ENCODE results near the gene KL.

The KL gene

DNA sequence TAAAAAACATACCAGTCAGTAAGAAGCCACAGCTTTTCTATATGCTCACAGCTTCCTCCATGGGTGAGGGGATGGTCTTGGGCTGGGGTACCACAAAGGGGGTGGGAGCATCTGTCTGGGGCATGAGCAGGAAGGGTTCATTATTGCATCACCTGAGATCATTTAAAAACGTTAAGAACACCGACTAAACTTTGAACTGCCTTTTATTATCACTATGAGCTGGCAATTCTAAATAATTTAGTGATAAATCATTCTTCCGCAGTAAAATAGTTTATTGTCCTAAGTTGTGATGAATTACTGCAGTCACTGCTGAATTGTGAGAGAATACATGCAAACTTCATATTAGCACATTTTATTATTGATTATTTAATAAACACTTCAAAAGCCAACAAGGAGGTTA, 71.6 kb downstream of the KL start:
- DNase-seq: no peak

DNA sequence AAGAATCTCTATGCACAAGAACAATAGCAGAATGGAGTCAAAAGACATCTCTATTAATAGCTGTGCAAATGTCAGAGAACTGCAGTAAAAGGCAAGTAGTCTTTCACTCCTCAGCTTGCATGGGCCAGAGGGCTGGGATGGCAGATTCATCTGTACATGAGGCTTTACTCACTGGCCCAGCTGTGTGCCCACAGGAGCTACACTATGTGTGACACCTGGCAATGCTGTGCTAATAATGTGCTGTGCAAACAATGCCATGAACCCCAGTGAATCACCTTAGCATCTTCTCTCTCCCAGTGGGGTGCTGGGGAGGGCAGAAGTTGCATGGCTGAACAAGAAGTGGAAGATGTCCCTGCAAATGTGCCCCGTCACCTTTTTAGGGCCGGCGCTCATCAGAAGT, 73.1 kb downstream of the KL start:
- no peak for DNase-seq

DNA sequence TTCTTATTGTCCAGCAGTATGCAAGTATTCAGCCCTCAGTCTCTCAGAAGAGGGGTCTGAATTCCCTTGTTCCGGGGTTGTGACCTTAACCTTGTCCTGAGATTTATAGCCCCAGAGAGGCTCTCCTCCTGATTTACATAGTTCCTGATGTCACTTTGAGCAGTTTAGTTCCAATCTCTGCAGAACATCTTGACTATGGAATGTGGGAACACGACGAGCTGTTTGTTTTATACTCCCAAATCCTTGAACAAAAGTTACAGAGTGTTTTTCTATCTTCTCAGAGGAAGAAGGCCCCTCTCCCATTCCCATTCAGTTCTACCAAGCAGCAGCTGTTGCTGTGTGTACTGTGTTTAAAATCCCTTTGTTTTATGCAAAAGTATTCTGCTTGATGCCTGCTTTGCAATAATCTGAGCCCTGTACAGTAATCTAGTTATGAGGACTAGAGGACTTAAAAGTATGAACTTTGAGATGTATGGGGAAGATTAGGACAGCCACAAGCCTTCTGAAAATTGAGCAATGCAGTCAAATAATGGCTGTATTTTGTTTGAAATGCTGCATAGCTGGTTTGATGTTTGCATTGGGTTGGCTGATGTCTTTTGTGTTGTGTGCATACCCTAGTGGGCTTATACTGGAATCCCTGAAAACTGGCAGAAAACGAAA, 74.7 kb downstream of the KL start:
- no peak for DNase-seq

DNA sequence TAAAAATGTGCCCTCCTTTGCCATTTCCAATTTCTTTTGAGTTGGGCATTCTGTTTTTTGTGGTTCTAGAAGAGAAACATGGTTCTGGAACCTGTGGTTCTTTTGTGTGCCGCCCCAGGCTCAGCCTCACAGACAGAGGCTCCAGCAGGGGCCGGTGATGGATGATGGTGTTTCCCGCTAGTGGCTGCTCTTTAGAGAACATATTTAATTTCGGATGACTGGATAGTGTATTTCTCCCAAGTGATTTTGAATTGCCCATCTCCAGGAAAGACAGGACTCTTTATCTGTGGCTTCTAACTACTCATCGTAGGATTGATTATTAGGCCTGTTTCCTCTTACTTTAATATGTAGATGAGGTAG, 75.2 kb downstream of the KL start:
- no peak for DNase-seq

DNA sequence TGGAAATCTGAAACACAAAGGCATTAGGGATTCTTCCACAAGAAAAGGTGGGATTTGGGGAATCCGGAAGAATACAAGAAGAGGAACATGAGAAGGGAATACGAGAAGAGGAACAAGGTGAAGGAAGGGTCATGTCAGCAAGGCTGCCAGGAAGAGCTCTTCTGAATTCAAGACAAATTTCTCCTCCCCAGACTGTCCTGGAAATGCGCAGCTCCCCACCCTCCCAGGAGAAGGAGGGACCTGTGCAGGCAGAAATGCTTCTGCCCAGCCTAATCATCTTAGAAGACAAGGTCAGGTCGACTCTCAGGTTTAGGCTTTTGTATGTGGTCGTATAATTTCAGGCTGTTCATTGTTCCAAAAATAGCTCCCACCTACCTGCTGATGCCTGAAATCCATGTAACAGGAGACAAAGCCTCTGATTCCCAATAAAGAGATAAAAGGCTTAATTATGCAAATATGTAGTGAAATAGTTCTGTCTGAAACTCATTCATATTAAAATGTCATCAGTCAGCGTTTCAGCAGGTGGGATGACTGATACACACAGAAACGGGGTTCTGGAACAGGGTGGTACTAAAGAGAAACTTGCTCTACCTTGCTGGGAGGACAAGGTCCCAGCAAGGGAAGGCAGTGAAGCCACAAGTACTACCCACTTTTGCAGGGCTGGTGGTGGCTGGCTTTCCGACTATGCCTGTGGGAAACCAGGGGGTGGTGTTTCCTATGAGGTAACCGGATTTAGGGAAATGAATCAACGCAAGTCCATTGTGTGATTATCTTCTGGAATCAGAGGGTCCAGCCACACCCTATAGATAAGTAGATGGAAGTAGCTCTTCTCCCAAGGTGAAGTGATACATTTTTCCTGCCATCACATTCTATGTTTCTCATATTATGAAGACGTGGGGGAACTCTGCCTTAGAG, 76.1 kb downstream of the KL start:
- DNase-seq: no peak

DNA sequence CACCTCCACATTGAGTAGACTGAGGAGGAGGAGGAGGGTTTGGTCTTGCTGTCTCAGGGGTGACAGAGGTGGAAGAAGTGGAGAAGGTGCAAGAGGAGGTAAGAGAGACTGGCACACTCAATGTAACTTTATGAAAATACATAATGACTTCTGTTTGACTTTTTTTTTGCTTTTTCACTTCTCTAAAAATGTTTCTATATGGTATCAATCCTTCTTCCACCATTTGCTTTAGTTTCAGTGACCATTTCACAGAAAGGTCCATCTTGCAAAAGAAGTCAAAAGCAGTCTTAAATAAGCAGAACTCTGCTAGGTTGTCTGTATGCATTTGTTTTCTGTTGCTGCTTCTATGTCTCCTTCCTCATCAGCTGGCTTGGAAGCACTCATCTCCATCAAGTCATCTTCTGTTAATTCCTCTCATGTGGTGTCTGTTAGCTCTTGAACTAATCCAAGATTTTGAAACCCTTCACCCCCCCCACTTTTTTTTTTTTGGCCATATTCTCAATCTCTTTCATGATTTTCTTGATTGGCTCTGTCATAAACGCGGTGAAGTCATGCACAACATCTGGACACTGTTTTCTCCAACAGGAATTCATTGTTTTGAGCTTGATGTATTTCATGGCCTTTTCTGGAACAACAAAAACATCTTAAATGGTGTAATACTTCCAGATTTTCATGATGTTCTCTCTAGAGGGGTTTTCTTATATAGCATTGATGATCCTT, 80.8 kb downstream of the KL start:
- no peak for DNase-seq

DNA sequence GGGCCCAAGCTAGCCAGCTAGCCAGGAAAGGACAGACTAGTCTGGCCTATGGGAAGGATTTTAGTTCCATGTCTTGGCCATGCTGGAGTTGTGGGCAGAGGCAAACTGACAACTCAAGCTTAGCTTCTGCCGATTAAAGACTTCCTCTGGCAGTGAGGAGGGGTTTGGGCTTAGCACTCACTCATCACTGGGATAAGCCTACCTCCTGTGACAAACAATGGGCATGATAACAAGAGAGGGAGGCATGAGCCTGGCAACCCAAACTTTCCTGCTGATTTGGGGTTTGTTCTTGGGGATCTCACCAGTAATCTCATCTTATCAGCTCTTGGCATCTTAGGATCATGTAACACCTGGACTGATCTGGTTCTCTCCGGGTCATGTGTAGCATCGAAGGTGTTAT, 83.6 kb downstream of the KL start:
- no peak for DNase-seq

DNA sequence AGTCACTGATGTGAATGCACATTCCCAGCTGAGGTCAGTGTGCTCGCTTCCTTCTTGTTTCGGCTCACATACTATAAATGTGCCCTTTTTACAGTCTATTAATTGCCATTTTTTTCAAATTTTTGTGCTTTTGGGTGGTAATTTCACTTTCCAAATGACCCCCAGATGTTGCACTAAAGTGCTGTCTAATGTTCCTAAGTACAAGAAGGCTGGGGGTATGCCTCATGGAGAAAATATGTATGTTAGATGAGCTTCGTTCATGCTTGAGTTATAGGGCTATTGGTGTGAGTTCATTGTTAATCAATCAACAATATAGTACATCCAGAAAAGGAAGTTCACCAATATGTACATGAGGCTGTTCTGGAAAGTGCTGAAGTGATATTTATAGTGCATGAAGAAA, 84.7 kb downstream of the KL start:
- DNase-seq: no peak

DNA sequence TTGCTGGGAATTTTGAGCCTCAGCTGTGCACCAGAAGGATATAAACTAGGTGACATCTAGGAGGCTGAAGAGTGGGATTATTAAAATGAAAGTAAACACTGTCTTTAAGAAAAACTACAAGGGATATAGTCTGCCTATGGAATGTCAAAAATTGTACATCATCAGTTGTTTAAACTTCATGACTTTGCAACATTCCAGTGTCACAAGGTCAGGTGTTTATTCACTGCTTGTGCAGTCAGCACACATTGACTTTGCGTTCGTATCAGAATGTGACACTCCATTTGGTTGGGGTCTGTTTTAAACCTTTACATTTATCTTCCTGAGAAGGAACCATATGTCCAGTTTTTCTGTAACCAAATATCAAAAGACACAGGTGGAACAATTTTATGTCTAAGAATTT, 85.6 kb downstream of the KL start:
- no peak for DNase-seq

DNA sequence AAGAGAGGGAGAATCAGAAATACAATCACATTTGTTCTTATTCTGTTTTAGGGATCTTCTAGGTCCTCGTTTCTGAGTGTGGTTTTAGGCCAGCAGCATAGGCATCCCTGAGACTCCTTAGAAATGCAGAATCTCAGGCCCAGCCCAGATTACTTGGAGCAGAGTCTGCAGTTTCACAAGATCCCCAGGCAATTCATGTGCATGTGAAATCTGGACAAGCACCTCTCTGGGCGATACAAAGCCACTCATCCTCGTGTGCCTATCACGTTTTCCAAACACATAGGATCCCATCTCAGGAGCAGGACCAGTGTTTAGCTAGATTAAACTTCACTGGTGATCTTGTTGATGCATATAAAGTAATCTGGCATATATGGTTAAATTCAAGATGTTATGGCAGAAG, 87.2 kb downstream of the KL start:
- no peak for DNase-seq

DNA sequence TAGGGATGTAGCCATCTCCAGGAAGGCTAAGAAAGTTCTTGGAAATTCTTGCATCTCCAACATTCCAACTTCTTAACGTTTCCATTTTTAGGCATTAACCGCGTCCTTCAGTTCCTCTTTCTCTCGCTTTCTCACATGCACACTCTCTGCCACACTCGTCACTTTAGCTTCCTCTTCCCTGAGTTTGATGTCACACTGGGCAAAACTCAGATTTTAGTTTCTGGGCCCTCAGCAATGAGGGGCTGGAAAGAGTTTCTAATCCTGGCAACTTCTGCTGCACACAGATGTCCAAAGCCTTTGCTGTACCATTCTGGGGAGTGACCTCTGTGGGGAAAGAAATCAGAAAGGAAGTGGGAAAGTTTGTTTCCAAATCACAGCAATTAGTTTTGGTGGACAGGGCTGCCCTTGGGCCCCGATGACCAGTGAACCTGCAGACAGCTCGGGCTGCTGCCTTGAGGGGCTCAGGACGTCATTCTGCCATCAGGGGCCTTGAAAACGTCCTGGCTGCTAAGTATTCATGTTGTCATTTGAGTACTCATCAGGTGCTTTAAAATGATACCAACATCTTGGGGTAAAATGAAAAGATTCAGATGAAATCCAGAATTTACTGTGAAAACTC, 89.3 kb downstream of the KL start:
- DNase-seq: no peak

DNA sequence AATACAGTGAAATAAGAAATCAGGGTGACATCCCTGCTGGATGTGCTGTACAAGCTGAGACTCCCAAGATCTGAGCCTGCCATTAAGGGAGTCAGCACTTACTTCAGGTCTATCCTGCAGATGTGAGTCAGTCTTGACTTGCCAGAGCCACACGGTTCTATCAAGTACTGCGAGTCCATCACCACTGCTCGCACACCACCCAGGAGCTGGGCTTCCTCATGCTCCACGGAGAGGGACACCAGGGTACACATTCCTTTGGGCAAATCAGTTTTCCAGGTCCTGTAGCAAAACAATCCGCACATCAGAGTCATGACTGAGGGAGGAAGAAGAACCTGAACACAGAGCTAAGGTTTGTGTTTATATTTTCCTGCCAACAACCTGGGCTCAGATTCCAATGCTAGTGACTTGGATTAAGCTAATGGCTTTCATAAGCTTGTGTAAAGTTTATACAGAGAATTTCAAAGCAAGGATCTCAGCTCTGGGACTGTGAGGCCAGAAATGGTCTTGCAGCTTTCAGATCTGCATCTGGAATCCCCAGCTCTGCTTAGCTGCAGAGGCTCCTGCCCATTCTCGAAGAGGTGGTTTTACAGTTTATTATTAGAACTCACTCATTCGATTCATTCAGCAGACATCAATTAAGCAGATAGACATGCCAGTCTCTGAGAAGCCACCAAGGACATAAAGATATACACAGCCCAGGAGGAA, 90.6 kb downstream of the KL start:
- no peak for DNase-seq

DNA sequence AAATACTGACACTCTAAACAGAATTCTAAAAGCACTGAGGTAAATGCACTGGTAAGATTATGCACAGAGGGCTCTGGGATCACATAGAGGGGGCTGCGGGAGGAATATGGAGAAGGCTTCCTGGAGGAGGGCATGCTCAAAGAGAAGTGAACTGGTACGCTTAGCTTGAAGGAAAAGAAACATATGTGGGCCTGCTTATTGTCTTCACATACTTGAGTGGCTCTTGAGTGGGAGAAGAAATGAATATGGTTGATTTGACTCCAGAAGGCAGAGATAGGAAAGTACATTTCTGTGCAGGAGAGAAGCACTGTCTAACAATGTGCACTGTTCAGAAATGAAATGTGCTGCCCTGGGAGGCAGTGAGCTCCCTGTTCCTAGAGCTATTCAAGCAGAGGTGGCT, 91.1 kb downstream of the KL start:
- no peak for DNase-seq

DNA sequence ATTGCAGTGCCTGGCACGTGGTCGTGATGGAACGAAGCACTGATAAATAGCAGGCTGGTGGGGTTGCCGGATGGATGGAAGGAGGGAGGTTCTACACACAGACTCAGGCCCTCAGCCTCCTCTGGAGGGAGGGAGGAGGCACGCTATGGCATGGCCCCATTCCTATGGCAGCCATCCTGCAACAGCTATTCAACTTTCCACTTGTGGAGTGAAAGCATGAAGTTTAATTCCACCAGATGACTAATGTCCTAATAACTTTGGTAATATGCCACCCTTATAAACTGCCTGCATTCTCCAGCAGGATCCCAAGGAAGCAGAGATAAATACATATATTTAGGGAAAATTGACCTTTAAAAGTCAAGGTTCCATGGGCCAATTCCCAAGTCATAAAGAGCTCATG, 92.4 kb downstream of the KL start:
- DNase-seq: no peak

DNA sequence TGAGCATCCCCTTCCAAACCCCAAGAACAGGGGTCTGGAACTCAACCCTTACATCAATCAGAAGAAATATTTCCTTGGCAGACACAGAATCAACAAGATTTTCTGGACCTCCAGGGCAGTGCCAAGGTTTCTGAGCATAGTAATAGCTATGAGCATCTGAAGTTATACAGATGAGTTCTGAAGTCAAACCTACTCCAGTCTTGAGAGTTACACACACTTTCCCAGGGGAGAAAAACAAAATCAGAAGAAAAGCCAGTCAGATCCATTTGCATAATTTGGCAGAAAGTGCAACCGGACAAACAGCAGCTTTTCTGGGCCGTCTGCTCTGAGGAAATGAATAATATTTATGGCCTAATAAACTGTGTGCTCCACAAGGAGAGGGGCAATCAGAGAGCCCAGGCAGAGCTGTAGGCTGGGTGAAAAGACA, 93.1 kb downstream of the KL start:
- DNase-seq: no peak

DNA sequence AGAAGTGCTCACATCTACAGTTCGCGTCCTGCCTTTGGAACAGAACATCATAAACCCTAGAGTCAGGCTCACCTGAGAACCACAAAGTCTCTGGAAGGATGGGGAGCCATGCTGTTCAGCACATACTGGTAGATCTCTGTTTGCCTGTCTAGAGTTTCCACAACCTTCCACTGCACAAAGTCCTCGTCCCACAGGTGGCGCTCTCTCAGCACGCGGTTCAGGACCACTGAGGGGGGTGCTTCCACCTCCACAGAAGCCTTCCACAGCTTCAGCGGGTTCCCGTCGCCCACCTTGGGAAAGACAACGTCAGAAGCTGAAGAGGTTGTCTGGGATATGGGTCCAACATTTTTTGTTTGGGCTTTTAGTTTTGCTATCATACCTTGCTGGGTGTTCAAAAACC, 93.6 kb downstream of the KL start:
- DNase-seq: no peak

DNA sequence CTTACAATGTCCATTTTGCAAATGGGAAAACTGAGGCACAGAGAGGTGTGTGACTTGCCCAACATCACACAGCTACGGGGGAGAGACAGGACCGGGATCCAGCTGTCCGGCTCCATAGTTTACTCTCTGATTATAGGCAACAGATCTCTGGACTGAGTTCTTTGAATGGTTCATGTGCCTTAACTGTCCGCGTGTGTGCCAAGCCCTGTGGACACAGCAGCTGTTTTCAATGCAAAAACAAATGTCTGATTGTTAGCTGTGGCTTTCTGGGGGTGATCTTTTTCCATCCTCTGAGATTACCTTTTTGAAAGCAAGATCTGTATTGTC, 94.1 kb downstream of the KL start:
- no peak for DNase-seq

DNA sequence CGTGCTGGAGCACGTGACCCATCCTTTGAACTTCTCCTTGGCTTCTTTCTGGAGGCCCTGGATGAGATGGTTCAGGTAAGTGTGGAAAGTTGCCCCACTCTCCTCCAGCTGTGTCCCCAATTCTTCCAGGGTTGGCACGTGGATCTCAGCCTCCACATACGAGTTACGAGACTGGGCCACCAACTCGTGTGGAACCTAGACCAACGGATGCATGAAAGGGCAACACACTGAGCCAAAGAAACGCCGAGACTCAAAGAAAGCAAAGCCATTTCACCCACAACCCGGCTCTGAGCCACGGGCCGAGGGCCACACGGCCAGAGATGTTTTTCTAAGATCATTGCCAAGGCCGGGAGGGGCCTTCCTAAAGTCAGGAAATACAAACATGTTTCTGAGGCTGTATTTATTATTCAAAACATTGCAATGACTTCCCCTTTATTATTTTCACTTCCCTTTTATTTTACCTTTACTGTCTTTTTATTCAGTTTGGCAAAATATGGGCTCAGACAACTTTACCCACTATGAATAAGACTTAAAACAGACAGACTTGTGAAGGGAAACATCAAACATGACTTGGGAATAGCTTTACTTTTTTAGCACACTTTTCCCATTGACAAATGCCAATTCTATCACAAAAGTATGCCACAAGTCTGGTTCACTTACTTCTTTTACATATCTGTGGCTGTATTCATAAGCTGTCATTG, 94.6 kb downstream of the KL start:
- no peak for DNase-seq

DNA sequence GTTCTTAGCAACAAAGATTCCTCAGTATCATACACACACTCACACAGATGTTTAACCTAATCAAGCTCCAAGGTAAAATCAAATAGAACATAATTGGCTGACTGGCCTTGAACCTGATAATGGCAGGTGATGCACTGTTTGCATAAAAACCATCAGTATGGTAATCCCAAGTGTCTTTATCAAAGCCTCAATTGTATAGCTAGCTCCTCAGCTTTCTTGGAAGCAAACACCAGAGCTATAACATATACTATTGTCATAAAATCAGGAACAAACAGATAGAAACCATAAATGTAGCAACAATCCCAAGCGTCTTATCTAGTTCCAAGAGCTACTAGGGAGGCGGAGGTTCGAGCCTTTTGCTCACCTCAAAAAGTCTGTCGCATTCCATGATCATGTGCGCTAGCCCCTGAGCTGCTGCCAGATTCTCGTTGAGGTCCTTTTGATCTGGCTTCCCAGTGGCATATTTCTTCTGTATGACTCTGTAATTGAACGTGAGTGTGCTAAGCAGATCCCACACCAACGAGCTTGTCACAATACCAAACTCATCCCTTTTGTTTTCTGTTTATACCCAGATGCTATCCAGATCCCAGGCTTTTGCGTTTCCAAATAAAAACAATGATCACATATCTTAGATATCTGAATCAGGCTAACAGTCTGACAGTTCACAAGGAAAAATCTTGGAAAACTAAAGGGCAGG, 95.3 kb downstream of the KL start:
- DNase-seq: no peak

DNA sequence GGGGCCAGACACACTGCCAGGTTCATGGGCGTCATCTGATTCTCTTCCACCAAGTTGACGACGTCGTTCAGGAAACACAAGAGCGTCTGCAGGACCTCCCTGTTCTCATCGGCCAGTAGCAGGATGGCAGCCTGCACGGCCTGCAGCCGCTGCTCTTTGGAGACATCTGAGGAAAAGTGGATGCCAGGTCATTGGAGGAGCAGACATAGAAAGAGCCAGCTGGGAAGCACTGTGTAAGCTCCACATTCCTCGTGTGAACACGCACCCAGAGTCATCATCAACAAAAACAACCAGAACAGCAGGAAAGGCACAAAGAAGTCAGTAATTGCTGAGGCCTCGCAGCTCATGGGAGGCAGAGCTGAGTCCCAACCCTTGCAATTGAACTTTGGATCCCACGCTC, 96.5 kb downstream of the KL start:
- DNase-seq: no peak

DNA sequence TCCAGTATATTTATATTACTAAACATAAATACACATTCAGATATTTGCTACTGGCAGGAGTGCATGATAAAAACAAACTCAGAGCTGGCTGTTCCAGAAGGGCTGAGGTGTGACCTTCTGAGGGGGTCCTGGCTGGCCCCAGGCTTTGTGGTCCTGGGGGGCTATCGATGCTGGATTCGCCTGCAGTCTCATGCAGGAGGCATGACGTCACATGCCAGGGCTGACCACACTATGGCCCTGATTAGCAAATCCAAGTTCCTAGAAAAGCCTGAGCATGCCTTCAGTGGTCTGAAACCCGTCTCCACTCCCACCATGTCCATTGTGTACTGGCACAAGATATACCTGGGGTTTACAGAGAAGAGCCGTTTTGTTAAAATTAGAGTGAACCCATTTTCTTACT, 97.9 kb downstream of the KL start:
- no peak for DNase-seq

DNA sequence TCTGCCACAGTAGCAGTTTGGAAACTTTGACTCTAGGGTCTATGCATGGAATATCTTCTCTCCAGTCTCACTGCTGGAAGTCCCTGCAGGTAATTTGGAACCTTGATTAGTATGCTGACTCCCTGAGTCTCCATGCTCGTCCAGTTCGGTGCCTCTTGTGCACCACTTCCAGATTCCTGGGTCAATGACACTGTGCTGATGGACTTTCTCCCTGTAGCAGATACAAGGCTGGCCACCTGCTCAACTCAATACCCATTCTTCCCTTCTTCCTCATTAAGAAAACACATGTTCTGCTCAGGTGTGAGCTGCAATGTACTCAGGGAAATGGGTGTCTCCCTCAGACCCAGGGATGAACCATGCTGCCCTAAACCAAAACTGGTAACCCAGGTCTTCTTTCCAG, 99.1 kb downstream of the KL start:
- DNase-seq: no peak

All from stimulated activated CD4-positive, alpha-beta T cell treated with anti-CD3 and anti-CD28 coated beads, Interleukin-4, amount 100 ng/mL, for 24 hours (primary cell).